A172 (cell line): ENCODE results near the gene LPGAT1. TPM values are rescaled to one million over a fixed set of nuclear protein-coding genes. Genes with fewer than 3 reads are reported as not detected.
"Not testable (repeated sequence)": the region's sequence is repeated elsewhere in the genome, so short reads cannot be mapped to it uniquely, and the experiment has no call there.

ENCODE experiments used
- DNase-seq: peaks from one replicate; pipeline ENCODE4 v3.0.0-alpha.2; 2015; ENCODE audit warnings: low spot score
- total RNA-seq: library from RNA; depleted of rRNA; stranded (reverse); fragments of >200 nt; shearing (Covaris generic); gene quantifications from 2 replicates; pipeline ENCODE4 v1.2.3, GENCODE V29; 2014

The LPGAT1 gene
- total RNA-seq, 1 experiment from 2014 or later = 83.8 TPM

DNA sequence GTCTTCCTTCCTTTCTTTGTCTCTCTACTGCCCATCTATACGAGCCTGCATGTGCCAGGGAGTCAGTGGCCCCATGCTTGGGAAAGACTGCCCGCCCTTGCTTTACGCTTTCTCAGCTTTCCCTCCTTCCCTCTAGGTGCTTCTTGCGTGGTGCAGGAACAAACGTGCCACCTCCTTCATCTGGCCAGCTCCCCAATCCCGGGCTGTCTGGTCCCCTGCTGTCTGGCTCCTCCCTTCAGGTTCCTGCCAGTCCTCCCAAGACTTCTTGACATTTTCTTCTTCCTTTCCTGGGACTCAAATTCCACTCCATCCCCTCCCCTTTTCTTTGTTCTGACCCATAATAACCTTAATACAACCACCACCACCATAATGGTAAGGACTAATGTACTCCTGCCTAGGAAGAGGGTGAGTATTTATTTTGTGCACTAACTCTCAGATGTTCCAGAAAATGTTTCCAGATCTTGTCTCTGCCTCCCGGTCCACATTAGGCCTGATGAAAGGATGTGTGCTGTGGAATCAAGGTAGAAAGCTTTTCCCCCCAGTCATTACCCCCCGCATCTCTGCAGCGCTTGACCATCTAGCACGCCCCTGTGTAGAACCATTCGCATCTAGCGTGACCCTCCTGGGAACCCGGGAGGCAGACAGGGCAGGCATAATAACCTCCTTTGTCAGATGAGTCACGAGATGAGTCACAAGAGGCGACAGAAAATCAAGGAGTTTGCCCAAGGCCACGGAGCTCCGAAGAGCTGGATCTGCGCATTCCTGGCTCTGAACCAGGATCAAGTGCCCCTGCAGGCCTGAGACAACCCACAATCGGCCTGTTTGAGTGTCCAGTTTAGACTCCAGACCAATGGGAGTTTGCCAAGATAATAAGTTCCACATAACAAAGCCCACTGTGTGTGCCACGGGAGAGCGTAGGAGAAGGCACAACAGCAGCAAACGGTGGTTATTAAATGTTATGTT is 95.1 kb downstream of the LPGAT1 start:
- DNase-seq = peak; percentile 99

DNA sequence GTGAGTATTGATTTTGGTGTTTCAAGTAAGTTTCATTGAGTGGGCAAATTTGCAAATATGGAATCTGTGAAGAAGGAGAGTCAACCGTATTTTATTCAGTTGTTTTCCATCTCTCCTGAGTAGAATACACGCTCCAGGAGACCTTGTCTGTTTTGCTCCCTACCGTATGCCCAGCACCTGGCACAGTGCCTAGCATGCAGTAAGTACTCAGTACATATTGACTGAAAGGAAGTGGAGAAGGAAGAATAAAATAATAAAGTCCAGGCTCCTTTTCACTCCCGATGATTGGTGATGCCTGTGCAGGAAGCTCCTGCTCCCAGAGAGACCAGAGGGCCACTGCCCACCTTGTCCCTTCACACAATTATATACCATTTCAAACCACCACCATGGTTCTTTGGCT is 95.8 kb downstream of the LPGAT1 start:
- no peak for DNase-seq

DNA sequence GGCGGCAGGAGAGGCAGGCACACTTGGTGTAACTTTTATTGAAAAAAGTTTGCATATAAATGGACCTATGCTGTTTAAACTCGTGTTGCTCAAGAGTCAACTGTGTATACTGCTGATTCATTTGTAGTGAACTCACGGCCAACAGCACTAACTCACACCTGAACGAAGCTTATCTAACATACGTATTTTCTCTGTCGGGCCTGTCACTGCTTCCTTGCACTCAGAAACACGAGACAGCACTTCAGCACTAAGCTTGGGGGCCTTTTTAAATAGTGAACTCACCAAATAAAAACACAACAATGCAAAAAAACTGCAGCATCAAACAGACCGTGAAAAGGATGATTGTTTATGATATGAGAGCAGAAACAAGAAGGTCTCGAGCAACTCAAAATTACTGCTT is 96.2 kb downstream of the LPGAT1 start:
- DNase-seq = no peak

DNA sequence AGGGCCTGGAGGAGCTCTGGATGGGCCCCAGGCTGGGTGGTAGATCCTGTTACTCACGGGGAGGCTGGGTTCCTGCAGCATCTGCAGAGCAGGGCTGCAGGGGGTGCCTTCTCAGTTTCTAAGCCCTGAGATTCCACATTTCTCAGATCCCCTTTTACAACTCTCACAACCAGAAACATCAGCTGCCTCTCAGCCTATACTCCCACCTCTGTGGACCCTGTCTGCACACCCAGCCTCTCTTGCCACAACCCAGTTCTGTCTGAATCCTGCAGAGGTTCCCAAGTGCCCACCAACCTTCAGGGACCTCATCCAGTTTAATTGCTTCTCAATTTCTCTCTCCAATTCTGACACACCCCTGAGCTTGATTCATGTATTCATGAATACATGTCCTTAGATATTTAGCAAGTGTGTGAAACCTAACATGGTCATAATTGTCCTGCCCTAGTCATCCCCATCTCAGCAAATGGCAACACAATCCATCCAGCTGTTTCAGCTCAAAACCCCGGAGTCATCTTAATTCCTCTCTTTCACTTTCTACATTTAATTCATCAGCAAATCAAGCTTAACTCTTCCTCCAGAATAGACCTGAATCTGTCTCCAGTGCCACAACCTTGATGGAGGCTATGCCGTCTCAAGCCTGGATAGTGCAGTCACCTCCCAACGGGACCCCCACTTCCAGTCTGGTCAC is 98.1 kb downstream of the LPGAT1 start:
- no peak for DNase-seq

DNA sequence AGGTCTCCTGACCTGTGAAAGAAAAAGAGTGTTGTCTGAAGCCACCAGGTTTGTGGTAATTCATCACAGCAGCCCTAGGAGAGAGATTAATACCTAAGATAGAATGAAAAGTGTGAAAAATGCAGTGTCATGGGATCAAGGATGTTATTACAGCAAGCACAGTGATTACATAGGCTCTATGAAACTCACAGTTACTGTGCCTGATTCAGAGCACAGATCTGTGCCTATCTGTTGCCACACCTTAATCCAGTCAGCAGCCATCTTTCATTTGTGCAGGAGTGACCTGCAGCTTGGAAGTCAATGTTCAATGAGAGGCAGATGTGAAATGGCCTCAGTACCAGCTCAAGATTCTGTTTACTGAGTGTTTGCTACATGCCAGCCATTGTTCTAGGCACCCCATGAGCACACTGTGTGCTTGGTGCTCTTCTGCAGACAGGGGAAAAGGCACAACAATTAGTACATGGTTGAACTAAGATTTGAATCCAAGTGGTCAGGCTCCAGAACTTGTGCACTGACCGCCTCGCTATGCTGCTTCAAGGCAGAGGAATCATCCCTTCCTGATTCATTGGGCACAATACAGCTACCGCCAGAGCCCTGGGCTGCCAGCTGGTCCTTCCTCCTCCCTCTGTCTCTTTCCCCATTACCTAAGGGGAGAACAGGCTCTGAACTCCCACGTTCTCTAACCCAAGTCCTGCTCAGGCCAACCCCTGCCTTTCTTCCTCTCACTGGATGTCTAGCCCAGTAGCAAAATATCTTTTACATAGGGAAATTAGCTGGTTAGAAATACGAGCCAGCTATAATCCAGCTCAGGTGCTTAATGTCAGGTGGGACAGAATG is 98.9 kb downstream of the LPGAT1 start:
- no peak for DNase-seq

DNA sequence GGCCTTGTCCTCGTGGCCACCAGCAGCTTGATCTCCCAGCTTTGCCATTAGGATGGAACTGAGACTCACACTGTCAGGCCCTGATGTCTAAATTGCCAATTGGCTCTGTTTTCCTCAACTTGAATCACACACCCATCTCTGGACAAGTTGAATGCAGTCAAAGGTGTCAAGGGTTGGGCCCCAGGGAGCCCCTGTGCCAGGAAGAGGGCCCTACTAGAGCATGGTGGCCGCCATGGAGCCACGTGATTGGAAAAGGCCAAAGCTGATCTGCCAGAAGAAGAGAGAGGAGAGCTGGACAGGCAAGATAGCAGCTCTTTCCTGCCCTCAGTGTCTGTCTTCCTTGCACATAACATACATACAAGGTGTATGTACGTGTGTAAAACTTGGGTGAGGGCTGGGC is 100.2 kb downstream of the LPGAT1 start:
- no peak for DNase-seq

DNA sequence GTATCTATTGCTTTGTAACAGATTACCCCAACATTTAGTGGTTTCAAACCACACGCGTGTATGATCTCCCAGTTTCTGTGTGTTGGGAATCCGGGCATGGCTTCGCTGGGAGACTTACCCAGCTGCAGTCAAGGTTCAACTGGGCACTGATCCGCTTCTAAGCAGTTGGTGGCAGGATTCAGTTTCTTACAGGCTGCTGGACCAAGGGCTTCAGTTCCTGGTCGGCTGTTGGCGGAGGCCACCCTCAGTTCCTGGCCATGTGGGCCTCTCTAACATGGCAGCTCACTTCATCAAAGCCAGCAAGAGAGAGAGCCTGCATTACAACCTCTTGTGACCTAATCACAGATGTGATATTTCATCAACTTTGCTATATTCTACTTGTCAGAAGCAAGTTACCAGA is 101.3 kb downstream of the LPGAT1 start:
- no peak for DNase-seq

DNA sequence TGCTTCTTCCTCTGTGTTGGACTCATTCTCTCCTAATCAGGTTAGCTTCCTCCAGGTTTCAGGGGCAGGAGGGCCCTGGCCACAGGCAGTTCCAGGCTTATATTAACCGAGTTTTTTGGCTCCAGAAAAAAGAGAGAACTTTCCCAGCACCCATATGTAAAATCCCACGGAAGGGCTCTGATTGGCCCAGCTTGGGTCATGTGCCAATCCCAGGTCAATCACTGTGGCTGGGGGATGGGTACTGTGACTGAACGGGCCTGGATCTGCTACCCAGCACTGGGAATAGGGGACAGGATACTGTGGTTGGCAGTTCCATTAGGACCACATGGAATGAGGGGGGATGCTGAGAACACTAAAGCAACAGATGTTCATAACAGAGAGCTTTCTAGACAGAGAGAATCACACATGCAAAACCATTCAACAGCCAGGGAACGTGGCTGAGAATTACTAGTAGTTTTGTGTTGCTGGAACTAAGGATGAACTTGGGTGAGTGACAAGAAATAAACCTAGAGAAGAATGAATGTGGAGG is 104.0 kb downstream of the LPGAT1 start:
- no peak for DNase-seq

DNA sequence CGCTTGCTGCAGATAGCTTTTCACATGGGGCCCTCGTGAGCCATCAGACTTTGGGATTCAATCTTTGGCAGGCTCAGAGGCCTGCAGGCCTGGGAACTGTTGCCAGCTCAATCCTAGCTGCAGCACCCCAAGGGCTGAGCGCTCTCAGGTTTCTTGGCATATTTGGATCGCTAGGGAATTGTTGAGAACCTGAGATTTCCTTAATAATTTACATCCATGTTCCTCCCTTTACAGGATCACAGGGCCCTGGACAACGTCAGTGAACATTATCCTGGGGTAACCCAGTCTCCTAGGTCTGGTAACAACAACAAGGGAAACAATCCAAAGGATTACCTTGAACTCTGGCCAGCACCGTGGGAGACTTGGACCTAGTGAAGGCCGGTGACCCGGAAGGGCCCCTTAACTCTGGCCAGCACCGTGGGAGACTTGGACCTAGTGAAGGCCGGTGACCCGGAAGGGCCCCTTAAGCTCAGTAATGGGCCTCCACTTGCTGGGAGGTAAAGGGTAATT is 105.8 kb downstream of the LPGAT1 start:
- DNase-seq = no peak

DNA sequence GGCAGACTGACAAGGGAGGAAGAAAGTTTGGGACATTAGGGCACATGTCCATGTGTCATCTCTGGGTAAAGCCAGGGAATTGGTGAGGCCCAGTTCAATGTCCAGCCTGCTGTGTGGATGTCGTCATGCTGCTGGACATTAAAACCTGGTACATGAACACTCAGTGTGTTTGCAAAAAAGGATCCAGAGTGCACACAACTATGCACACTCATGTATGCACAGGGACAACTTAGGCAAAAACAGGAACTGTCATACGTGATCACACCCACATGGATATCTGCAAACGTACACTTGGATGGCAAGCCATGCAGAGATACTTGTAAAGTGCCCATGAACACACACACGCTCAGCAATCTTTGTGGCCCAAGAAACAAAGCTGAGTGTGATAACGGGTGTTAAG is 107.3 kb downstream of the LPGAT1 start:
- no peak for DNase-seq

DNA sequence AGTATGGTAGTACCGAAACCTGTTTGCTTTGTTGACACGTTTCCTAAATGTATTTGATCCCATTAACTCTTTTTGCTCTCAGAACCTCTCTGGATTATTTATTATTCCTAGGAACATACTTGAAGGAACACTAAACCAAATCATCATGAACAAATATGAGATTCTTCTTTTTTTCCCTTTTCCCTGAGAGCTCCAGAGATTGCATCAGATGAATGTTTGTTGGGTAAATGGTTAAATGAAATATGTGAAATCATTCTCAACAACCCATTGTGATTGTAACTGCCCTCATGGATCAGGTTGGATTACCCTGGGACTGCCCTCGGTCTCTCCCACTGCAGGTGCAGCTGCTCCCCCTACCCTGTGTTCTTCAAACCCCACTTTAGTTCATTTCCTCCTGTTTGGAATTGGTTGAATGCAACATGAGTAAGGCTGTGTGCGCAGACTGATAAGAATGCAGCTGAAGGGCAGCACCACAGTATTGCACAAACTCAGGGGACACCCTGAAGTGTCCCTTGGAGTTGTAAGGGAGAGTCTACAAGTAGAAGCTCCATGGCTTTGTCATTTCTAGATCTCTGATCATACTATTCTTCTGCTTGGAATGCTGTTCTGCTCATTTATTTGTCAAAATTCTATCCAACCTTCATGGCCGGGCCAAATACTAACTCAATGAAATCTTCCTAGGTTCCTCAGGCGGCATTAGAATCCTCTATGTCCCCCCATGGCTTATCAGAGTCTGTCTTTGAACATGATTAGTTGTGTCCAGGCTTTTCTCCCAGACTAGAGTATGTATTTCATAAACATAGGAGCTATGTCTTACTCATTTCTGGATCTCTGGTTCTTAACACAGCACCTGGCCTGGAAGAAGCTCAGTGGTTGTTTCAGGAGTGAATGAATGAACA is 108.0 kb downstream of the LPGAT1 start:
- no peak for DNase-seq

DNA sequence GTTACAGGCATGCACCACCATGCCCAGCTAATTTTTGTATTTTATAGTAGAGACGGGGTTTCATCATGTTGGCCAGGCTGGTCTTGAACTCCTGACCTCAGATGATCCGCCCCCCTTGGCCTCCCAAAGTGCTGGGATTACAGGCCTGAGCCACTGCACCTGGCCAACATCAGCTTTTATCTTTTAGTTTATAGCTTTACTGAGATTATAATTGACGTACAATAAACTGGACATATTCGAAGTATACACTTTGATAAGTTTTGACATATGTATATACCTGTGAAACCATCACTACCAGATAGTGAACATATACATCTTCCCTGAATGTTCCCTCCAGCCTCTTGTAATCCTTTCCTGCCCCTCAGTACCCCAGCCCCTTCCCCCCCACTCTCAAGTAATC is 114.0 kb downstream of the LPGAT1 start:
- DNase-seq = not testable (repeated sequence)

DNA sequence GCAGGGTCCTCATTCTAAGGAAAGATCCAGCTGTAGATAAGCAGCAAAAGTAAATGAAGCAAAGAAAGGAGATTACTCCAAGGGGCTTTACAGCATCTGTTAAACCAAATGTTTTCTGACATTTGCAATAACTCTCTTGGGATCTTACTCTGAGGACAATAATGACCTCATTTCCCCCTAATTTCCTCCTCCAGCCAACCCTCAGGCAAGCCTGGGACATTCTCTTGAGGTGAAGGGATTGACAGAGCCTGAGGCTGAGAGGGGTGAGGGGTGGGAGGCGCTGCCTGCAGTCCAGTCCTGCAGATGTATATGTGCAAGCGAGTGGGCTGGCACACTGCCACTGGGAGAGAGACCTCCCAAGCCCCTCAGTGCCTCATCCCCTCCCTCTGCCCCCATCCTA is 114.6 kb downstream of the LPGAT1 start:
- no peak for DNase-seq

DNA sequence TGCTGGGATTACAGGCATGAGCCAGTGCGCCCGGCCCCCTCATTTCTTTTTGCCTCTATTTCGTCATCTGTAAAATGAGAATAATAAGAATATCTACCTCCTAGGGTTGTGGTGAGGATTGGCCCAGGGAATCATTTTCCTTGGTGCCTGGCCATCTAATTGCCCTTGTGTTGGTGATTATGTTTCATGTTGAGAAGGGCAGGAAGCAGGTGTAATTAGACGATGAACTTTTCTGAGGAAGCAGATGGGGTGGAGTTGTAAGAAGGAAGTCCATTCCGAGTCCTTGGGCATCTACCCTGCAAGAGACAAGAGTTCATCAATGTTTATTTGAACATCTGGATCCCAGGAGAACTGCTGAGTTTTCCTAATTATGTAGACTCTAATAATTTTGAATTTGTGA is 116.4 kb downstream of the LPGAT1 start:
- DNase-seq = no peak

DNA sequence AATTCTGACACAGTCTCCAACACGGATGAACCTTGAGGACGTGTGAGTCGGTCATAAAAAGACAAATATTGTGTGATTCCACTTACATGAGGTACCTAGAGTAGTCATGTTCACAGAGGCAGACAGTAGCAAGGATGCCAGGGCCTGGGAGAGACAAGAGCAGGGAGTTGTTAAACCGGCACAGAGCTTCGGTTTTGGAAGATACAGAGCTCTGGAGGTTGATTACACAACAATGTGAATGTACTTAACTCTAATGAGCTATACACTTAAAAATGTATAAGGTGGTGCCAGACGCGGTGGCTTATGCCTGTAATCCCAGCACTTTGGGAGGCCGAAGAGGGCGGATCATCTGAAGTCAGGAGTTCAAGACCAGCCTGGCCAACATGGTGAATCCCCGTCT is 117.3 kb downstream of the LPGAT1 start:
- DNase-seq = no peak

DNA sequence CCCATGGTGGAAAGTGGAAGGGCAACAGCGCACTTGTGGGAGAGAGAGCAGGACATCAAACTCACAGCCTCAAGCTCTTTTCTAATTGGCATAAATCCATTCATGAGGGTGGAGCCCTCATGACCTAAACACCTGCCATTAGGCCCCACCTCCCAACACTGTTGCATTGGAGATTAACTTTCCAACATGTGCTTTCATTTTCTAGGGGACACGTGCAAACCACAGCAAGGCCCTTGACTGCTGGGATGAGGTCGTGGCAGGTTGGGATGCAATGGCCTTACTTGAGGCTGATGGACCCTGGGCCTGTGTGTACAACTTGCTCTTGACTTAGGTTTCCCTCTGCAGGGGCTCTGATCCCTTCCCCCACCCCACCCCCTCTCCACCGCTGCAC is 119.3 kb downstream of the LPGAT1 start:
- no peak for DNase-seq

DNA sequence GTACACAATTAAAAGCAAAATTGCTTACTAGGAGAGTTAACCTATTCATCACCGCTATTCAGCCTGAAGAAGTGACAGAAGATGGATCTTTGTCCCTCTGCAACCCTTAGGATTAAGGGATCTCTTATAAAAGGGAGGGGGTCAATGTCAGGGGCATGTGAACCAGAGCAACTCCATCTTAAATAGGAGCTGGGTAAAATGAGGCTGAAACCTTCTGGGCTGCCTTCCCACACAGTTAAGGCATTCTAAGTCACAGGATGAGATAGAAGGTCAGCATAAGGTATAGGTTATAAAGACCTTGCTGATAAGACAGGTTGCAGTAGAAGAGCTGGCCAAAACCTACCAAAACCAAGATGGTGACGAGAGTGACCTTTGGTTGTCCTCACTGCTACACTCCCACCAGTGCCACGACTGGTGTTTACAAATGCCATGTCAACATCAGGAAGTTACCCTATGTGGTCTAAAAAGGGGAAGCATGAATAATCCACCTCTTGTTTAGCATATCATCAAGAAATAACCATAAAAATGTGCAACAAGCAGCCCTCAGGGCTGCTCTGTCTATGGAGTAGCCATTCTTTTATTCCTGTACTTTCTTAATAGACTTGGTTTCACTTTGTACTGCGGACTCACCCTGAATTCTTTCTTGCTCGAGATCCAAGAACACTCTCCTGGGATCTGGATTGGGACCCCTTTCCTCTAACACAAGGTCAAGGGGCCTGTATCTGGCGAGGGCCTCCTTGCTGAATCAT is 119.8 kb downstream of the LPGAT1 start:
- no peak for DNase-seq

DNA sequence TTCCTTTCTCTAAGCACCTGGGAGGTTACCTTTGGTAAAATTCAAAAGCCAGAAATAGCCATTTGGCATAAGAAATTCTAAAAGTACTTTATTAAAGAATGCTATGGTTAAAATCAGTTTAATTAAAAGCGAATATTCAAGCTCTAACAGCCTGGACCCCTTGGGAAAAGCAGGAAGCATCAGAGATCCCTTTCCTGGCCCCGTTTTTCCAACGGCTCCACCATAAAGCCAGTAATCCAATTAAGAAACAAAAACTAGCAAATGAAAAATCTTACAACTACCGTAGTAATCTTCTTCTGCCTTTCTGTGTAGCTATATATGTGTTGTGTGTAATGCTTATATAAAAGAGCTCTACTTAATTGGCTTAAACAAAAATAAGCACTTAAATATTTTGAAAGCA is 121.6 kb downstream of the LPGAT1 start:
- no peak for DNase-seq

DNA sequence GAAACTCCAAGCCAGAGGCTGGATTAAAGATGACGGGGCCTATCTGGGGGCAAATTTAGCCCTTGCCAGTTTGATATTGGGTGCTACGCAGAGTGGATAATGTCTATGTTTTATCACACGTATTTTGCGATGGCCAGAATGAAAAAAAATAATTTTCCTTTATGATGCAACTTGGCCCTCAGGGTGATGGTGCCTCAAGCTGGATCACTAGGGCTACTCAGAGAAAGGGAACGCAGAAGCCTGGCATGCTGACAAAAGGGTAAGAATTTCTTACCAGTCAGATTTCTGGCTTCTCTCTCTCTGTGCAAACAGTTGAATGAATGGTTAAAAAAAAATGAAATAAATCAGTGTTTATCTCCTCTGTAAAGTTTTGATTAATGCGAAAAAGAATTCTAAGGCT is 122.6 kb downstream of the LPGAT1 start:
- no peak for DNase-seq

DNA sequence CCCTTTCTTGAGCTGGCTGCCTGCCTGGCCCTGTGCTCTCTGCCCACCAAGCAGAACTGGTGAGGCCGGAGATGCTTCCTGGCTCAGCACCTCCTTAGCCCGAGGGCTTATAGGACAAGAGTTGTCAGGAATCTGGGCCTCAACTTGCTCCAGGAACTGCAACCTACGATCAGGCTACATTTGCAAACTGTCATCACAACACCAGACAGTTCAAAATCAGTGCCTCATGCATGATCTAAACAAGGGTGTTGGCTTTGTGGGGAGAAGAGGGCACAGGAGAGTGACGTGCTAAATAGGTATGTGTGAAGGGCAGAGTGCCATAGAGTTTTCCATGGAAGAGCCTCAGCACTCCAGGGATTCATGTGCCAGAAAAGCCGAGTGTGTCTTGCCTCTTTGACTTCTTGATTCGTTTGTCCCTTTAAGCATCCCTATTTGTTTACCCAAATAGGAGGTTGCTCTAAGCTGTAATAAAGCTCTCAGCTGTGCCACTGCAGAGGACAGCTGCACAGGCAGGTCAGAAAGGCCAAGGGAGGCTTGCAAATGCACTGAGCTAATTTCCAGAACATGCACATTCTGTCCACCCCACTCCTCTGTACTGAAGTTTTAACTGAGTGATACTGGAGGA is 125.0 kb downstream of the LPGAT1 start:
- no peak for DNase-seq
